Measurements from ENCODE around the gene BTF3.
"Not testable (repeated sequence)": the region's sequence is repeated elsewhere in the genome, so short reads cannot be mapped to it uniquely, and the experiment has no call there.

Gene BTF3

DNA sequence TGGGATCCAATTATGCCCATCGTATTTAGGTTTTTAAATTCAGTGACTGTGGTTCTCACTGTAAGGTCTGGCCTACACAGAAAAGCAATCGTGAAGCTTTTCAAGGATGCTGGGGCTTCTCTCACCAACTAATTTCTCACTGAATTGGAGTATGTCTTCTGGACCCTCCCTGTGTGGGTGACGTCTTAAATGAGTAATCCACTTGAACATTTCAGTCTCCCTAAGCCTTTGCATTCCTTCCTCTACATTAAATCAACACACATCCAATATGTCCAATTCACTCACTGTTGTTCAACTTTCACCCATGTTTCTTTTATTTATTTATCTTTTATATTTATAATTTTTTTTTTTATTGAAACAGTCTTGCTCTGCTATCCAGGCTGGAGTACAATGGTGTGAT is 12.5 kb upstream of the BTF3 start:
- no peak overlapping the region for H3K4me3 ChIP-seq (ENCODE audit: low read depth, low read length)

DNA sequence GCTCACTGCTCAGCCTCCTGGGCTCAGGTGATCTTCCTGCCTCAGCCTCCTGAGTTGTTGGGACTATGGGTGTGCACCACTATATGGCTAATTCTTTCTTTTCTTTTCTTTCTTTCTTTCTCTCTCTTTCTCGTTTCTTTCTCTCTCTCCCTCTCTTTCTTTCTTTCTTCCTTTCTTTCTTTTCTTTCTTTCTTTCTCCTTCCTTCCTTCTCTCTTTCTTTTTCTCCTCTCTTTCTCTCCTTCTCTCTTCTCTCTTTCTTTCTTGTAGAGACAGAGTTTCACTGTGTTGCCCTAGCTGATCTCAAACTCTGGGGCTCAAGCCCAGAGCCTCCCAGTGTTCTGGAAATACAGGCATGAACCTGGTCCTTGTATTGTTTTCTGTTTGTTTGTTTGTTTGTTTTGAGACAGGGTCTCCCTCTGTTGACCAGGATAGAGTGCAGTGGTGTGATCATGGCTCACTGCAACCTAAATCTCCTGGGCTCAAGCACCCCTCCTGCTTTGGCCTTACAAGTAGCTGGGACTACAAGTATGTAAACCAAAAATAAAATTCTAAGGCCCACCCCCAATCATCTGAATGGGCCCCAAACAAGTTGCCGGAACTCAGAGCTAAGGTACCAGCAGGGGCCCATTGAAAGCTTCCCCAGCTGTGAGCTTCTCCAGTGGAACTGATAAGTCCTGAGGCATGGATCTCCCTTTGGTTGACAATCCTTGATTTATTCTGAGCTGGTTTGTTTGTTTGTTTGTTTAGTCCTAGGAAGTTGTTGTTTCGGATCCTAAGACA is 11.9 kb upstream of the BTF3 start:
- H3K4me3 ChIP-seq (ENCODE audit: low read depth, low read length): no peak overlapping the region

DNA sequence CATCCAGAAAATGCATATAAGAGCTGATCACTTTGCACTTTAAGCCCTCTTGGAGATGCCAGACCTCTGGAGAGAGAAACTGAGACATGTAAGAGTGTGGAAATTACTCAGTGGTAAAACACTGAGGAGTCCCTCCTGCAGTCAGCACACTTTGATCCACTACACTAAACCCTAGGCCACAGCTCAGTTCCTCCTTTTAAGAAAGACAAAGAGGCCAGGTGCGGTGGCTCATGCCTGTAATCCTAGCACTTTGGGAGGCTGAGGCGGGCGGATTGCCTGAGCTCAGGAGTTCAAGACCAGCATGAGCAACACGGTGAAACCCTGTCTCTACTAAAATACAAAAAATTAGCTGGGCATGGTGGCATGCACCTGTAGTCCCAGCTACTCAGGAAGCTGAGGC is 11.0 kb upstream of the BTF3 start:
- not testable (repeated sequence) for H3K4me3 ChIP-seq (ENCODE audit: low read depth, low read length)

DNA sequence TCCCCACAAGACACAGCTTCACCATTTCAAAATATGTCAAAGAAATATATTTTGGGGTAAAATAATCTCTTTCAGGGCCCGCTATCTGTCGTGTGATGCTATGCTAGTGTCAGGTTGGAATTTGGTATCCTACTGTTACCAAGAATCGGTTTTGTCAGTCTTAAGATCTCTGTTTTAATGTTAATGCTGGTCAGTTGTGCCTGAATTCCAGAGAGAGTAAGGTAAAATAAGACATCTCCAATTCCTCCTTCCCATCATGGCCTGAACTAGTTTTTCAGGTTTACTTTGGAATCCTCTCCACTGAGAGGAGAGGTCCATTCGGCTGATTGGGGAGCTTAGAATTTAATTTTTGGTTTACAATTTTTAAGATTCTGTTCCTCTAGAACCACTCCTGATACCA is 10.4 kb upstream of the BTF3 start:
- H3K4me3 ChIP-seq (ENCODE audit: low read depth, low read length): no peak overlapping the region

DNA sequence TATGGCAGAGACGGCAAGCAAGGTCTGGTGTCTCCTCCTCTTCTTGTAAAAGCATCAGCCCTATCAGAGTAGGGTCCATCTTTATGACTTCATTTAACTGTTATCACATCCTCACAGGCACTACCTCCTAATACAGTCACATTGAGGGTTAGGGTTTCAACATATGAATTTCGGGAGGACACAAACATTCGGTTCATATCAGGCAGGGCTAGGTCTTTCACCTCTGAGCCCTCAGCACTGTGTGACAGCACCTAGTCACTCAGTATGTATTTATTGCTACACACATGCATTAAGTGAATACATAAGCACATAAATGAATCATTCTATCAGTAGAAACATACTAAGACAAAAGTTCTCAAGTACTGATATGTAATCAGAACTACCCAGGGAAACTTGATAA is 9.4 kb upstream of the BTF3 start:
- H3K4me3 ChIP-seq (ENCODE audit: low read depth, low read length): no peak overlapping the region

DNA sequence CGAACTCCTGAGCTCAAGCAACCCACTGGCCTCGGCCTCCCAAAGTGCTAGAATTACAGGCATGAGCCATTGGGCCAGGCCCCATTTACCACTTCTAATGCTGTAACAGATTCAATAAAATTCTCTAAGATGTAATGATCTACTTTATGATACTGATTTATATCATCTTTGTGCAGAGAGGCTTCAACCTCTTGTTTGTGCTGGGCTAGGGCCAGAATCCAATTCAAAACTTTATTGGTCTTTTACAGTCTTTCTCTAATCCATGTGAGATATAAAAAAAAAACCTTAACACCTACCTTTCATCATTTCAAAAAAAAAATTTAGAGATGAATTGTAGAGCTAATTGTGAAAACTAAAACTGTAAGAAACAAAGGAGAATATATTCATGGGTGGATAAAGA is 8.2 kb upstream of the BTF3 start:
- no peak overlapping the region for H3K4me3 ChIP-seq (ENCODE audit: low read depth, low read length)

DNA sequence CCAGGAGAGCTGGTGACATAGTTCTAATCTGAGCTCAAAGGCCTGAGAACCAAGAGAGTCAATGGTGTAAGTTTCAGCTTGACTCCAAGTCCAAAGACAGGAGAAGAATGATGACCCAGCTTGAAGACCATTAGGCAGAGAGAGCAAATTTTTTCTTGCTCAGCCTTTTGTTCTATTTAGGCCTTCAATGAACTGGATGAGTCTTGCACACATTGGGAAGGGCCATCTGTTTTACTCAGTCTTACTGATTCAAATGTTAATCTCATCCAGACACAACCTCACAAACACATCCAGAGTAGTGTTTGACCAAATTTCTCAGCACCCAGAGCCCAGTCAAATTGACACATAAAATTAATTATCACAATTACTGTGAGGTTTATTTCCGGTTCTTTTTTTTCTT is 7.1 kb upstream of the BTF3 start:
- no peak overlapping the region for H3K4me3 ChIP-seq (ENCODE audit: low read depth, low read length)

DNA sequence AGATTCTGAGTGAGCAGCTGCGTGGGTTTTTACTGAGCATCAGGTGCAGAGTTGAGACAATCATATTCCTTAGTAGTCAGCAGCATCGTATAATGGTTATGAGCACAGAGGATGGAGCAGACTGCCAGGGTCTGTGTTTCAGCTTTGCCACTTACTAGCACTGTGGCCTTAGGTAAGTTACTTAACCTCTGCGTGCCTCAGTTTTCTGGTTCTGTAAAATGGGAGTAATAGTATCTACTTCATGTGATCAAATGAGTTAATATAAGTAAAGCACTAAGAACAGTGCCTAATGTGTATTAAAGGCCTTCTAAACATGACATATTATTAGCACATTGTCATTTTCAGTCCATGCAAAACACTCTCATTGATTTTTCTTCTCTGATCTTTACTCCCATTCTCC is 4.8 kb upstream of the BTF3 start:
- H3K4me3 ChIP-seq (ENCODE audit: low read depth, low read length): no peak overlapping the region

DNA sequence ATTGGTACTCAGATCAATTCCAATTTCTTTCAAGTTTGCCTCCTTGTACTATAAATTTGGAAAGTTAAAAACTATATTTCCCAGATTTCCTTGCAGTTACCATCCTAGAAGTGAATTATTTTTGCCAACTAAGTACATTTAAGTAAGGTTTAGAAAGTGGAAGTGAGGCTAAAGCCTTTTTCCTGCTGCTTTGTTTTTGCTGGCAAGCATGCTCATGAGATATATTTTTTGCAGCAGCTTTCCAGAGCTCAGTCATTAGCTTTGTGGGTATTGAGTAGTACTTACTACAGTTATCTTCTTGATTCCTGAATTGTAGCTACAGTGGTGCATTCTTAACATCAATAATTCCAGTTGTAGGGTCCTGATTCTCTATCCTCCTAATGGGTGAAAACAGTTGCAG is 3.5 kb upstream of the BTF3 start:
- H3K4me3 ChIP-seq (ENCODE audit: low read depth, low read length): no peak overlapping the region

DNA sequence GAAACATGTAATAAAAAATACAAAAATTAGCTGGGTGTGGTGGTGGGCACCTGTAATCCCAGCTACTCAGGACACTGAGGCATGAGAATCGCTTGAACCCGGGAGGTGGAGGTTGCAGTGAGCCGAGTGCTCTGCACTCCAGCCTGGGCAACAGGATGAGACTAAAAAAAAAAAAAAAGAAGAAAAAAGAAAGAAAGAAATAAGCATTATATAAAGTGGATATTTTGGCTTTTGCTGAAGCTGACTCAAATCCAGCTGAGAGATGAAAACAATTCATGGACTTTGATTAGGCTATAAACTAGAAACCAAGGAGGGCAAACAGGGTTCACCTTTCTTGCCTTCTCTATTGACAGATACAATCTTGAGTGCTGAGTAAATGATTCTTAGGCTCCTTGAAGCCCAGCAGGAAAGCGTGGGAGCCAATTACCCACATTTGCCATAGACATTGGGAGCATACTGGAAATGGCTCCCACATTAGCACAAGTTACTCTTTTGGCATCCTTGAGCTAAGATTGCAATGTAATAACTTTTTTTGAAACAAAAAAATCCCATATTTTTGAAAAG is 2.4 kb upstream of the BTF3 start:
- no peak overlapping the region for H3K4me3 ChIP-seq (ENCODE audit: low read depth, low read length)

DNA sequence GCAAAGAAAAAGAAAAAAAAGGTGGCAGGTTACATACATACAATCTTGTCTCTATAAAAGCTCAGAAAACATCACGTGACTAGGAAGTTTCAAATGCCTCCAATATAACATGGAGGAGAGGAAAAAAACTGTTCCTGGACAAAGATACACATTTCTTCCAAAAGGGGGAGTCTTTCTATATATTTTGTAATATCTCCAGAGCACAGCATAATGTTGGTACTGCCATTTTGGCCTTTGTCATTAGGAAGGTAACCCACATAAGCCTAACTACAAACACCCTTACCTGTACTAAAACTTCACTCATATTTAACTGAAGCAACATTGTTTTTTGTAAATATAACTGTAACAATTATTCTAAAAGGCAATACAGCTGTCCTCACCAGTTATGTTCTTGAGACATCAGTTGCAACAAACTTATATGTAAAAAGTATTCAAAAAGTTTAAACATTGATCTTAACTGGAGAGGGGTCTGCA is 1.2 kb upstream of the BTF3 start:
- no peak overlapping the region for H3K4me3 ChIP-seq (ENCODE audit: low read depth, low read length)

DNA sequence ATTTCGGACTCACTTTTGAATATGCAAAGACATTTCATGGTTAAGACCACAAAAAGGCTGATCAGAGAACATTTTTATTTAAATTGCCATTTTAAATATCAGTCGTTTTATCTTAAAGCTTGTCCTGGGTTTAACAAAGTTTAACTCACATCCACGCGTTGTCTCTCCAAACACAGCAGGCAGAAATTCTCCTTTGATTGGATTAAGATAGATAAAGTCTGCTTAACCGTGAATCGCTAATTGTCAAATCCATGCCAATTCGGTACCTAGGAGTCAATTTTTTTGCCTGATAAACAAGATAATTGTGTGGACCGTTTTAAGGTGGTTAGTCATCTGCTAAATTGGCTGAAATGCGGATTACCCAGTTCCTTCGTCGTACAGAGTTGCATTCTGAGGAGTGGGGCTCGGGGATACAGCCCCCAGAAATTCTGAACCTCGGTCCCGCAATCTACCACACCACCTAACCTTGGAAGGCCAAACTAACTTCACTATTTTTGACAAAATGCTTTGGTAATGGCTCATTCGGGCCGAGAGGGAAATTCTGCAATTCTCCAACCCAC is 665 bp upstream of the BTF3 start:
- peak overlapping the region; percentile 94 for H3K4me3 ChIP-seq (ENCODE audit: low read depth, low read length)

DNA sequence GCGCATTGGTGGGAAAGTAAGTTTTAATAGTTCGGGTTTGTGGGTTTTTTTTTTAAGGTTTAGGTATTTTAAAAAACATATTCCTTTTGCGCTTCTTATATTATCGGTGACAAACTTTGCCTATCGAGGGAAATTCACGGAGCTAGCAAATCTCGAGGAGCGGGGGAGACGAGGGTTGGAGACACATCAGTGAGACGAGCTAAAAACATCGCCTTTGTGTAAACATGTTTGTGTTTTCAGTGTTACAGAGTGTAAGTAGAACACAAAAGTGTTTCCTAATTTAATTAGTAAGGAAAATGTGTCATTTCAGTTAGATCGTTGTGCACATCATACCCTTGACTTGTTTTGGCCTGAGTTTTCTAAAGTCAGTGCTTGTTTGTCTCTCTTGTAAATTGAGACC is 945 bp downstream of the BTF3 start:
- H3K4me3 ChIP-seq (ENCODE audit: low read depth, low read length): peak overlapping the region; percentile 94

DNA sequence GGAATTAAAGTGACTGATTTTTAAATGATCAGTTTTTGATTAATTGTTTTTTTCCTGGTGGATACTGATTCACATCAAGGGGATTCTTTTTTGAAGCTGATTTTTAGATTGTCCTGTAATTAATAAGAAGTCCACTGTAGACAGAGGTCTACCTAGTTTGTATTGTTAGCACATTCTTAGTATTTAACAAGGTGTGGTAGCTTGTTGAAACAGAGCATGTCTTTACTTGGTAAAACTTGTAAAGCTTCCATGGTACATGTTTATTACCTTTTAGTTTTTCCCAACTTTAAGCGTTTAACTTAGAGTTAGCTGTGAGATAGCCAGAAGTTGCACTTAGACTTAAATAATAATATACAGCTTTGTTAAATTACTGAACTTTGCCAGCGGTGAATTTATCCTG is 1.5 kb downstream of the BTF3 start:
- peak overlapping the region; percentile 94 for H3K4me3 ChIP-seq (ENCODE audit: low read depth, low read length)

DNA sequence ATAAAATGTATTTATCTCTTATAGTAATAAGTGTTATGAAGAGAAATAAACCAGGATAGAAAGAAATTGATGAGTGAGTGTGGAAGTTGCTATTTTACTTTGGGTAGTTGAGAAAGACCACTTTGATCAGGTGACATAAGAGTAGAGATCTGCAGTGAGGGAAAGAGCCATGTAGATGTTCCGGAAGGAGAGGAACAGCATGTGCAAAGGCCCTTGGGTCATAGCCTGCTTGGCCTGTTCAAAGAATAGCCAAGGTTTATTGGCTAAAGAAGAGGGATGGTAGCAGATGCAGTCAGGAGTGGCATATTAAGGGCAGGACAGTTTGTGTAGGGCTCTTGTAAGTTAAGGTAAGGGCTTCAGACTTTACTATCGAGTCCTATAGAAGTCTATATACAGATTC is 3.2 kb downstream of the BTF3 start:
- H3K4me3 ChIP-seq (ENCODE audit: low read depth, low read length): no peak overlapping the region

DNA sequence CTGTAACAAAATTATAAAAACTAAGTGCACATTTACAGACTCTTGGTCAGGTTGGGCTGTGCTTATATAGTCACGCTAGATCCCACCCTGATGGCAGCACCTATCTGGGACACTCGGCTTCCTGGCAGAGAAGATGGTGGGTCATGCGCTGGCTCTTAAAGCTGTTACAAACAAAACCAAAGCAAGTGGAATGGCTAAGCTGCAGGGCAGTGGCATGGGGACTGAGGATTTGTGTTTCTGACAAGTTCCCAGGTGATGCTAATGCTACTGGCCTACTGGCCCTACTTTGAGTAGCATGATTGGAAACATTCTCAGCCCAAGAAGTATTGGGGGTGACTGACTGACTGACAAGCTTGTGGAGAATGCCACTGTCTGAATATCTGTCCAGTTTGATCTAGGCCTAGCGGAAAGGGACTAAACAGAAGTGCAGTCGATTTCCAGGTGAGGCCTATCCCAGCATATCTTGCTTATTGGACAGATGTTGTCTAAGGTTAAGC is 8.3 kb downstream of the BTF3 start:
- H3K4me3 ChIP-seq (ENCODE audit: low read depth, low read length): no peak overlapping the region

DNA sequence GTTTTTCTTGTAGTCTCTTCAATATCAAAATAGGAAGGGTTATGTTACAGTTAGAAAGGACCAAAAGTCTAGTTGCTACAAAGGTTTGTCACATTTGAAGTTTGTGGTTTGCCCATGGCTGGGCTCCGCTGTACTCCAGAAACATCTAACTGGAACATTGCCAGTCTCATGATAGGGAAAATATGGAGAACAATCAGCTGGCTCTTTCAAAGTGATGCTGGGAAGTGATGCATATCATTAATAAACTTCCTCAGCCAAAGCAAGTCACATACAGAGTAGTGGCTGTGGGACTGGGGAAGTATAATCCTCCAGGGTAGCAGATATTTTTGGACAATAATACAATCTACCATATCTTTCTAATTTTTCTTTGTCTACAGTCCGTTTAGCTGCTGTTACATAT is 8.8 kb downstream of the BTF3 start:
- H3K4me3 ChIP-seq (ENCODE audit: low read depth, low read length): no peak overlapping the region

DNA sequence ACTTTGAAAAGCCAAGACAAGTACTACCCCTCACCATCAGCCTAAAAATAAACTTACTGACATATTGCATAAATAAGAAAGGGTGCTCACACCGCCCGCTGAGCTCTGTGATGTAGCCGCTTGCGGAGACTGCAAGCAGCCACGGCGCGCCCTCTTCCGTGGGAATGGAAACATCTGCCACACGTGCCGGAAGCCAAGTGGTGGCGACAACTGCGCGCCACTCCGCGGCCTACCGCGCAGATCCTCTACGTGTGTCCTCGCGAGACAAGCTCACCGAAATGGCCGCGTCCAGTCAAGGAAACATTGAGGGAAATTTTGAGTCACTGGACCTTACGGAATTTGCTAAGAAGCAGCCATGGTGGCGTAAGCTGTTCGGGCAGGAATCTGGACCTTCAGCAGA is 10.3 kb downstream of the BTF3 start:
- not testable (repeated sequence) for H3K4me3 ChIP-seq (ENCODE audit: low read depth, low read length)

DNA sequence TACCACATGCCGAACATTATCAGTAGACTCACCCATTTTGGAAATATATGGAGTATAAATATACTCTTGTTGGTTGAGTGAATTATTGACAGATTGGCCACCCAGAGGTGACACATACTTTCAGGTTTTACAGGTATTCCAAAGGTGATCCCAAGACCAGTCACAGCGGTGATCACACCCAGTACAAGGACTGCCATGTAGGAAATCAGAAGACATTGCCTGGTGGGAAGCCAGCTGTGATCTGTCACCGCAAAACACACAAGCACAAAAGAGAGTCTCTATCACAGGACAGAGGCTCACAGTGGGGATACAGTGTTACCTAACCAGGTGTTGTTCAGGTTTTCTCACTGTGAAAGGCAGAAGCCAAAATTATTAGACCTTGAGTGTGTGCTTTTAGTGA is 15.8 kb downstream of the BTF3 start:
- H3K4me3 ChIP-seq (ENCODE audit: low read depth, low read length): no peak overlapping the region

DNA sequence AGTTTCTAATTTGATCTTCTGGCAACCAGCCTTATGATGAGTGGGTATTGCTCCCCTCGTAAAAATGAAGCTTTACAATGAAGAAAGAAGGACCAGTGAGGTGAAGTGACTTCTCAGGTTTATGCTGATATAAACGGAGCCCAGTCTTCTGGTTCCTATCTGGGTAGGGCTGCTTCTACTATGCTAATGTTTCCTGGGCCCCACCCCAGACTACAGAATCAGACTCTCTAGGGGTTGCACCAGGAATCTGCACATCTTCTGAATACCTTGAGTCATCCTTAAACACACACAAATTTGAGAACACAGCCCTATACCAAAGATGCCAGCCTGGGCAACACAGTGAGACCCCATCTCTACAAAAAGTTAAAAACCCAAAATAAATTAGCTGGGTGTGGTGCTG is 16.2 kb downstream of the BTF3 start:
- H3K4me3 ChIP-seq (ENCODE audit: low read depth, low read length): no peak overlapping the region

DNA sequence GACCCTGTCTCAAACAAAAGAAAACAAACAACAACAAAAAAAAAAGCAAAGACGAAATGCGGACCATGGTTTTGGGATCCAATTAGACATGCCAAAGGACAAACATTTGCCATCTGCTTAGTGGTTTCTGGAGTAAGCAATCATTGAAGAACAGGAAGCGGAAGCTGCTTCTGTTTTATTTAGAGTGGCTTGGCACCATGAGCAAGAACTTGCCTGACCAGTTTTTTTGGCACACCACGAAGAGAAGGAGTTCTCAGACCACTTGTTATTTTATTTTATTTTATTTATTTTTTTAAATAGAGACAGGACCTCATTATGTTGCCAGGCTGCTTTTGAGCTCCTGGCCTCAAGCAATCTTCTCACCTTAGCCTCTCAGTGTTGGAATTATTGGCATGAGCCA is 17.0 kb downstream of the BTF3 start:
- H3K4me3 ChIP-seq (ENCODE audit: low read depth, low read length): no peak overlapping the region

DNA sequence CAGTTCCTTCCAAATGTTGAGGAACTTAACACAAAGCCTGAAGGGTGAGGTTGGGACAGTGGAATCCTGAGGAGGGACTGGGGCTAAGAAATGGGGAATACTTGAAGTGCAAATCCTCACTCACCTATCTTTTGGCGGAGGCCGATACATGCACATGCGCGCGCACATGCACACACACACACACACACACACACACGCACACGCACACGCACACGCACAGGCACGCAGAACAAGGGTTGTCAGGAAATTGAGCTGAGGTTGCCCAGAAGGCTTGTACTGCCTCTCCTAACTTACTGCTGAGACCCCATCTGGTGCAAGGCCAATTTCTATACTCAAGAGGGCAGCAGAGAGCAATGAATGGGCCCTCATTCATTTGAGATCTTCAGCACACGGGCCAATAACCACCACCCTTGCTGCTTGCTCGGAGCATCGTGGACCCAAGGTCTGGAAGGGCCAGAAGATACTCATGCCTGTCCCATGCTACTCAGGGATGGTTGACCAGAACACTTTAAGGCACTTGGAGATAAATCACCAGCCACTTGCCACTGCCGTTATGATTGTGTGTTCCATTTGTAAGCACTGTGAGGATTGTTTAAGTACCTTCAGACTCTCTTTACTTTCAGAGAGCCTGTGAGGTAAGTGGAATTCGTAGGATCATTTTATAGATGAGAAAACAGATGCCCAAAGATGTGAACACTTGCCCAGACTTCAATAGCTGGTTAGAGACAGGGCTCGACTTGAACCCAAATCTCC is 21.5 kb downstream of the BTF3 start:
- no peak overlapping the region for H3K4me3 ChIP-seq (ENCODE audit: low read depth, low read length)
